A673 (cell line): Measurements from ENCODE around the gene ATXN10. TPM values are rescaled to one million over a fixed set of nuclear protein-coding genes. Genes with fewer than 3 reads are reported as not detected.

Source experiments
- BruUV-seq: library from RNA; stranded (reverse); fragments of 400-500 nt; replicated peaks from 2 replicates; lab custom pipeline; 2021; lab: Mats Ljungman, UMichigan
- CTCF ChIA-PET: fragments of 300-600 bp; sonication (Branson Sonifier 250); formaldehyde crosslinking; loops from one replicate; lab custom pipeline; 2022; ENCODE audit warnings: antibody characterized with exemption; lab: Charles Lee
- POLR2A ChIA-PET: fragments of 300-600 bp; sonication (Branson Sonifier 250); formaldehyde crosslinking; loops from one replicate; lab custom pipeline; 2022; ENCODE audit warnings: antibody characterized with exemption; ENCODE audit not compliant: low non-redundant PET; lab: Charles Lee
- DNase-seq: peaks from one replicate; pipeline ENCODE4 v3.0.0-alpha.2; 2015; ENCODE audit warnings: low spot score
- H3K27ac ChIP-seq: fragments of 200-600 bp; sonication (generic); 2 replicates; pipeline ENCODE4 v1.5.1; 2016; ENCODE audit warnings: mixed run types, low read depth, mild to moderate bottlenecking, mixed read lengths, antibody characterized with exemption, low read length; ENCODE audit not compliant: poor library complexity, severe bottlenecking
- H3K27me3 ChIP-seq: fragments of 200-600 bp; sonication (generic); replicated peaks from 2 replicates; pipeline ENCODE4 v1.6.1; 2017; ENCODE audit warnings: mixed run types, low read depth, mild to moderate bottlenecking, mixed read lengths, antibody characterized with exemption, low read length; ENCODE audit not compliant: insufficient read depth, poor library complexity
- H3K36me3 ChIP-seq: fragments of 200-600 bp; sonication (generic); 2 replicates; pipeline ENCODE4 v1.6.1; 2016; ENCODE audit warnings: mixed run types, mild to moderate bottlenecking, mixed read lengths, antibody characterized with exemption, low read length; ENCODE audit not compliant: insufficient read depth, poor library complexity, severe bottlenecking
- H3K4me1 ChIP-seq: fragments of 200-600 bp; sonication (generic); 2 replicates; pipeline ENCODE4 v1.6.1; 2017; ENCODE audit warnings: mixed run types, mild to moderate bottlenecking, mixed read lengths, antibody characterized with exemption, low read length; ENCODE audit not compliant: insufficient read depth, poor library complexity, severe bottlenecking
- H3K4me3 ChIP-seq: fragments of 200-600 bp; sonication (generic); 2 replicates; pipeline ENCODE4 v1.5.1; 2016; ENCODE audit warnings: low read depth, mixed run types, mild to moderate bottlenecking, mixed read lengths, low read length; ENCODE audit not compliant: poor library complexity, severe bottlenecking
- H3K9me3 ChIP-seq: fragments of 200-600 bp; sonication (generic); 2 replicates; pipeline ENCODE4 v1.6.1; 2016; ENCODE audit warnings: mixed run types, low read depth, mild to moderate bottlenecking, mixed read lengths, antibody characterized with exemption, low read length; ENCODE audit not compliant: poor library complexity, severe bottlenecking
- EZH2 ChIP-seq: fragments of 200-600 bp; sonication (generic); IDR thresholded peaks from 2 replicates; pipeline ENCODE4 v1.6.1; 2017; ENCODE audit warnings: borderline replicate concordance, low read depth, mild to moderate bottlenecking, mixed read lengths, antibody characterized with exemption, low read length; ENCODE audit not compliant: poor library complexity, severe bottlenecking
- intact Hi-C: fragments of 100-400 bp; cut with micrococcal nuclease; formaldehyde crosslinking; loops from one replicate; pipeline ENCODE4 v1.10.0; 2022; ENCODE audit not compliant: unreplicated experiment
- total RNA-seq: library from RNA; stranded (reverse); gene quantifications from 2 replicates; pipeline ENCODE4 v1.2.3, GENCODE V29; 2021
- TF ChIP-seq, protein P1 (sequence below): fragments of 300-800, 200-600 bp; sonication (generic); conservative IDR thresholded peaks from 2 replicates; pipeline ENCODE4 v1.5.1; 2017; ENCODE audit warnings: low read depth, mild to moderate bottlenecking, antibody characterized with exemption, low read length, moderate library complexity, mixed read lengths

ATXN10 gene
- total RNA-seq, 1 experiment from 2014 or later = 294 TPM

DNA sequence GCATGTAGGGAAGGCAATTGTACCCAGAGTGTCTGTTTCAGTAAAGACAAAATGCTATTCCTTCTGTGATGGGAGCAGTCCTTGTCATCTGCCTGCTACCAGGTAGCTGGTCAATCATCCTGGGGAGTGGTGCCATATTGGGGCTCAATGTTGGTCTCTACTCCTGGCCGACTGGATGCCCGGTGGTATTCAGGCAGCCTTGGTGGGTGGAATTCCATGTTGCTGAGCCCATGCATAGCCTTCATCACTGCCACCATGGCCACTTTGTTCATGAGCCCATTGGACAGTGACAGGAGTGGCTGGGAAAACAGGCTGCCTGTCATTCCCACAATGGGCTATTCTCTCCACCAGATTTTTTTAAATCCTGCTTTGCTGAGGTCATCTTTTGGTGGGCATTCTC lies 184.3 kb downstream of the ATXN10 start:
- POLR2A ChIA-PET = interaction anchor here (0.6 kb wide), 1 partner anchor 203 kb away, joined by 3 read pairs; no protein-coding TSS in a partner anchor
- DNase-seq = no peak
- no TSS peak for BruUV-seq
- H3K9me3 ChIP-seq = peaks cover 22% of the 10 kb centered on the region
- no peaks in the 10 kb centered on the region for H3K4me1 ChIP-seq
- intact Hi-C loops = no loop called here
- H3K36me3 ChIP-seq = peaks cover 23% of the 10 kb centered on the region
- H3K4me3 ChIP-seq = no peak overlapping the region
- H3K27me3 ChIP-seq = no peaks in the 10 kb centered on the region
- CTCF ChIA-PET = no interaction called here
- H3K27ac ChIP-seq = no peak overlapping the region
- TF ChIP-seq, protein P1, sequence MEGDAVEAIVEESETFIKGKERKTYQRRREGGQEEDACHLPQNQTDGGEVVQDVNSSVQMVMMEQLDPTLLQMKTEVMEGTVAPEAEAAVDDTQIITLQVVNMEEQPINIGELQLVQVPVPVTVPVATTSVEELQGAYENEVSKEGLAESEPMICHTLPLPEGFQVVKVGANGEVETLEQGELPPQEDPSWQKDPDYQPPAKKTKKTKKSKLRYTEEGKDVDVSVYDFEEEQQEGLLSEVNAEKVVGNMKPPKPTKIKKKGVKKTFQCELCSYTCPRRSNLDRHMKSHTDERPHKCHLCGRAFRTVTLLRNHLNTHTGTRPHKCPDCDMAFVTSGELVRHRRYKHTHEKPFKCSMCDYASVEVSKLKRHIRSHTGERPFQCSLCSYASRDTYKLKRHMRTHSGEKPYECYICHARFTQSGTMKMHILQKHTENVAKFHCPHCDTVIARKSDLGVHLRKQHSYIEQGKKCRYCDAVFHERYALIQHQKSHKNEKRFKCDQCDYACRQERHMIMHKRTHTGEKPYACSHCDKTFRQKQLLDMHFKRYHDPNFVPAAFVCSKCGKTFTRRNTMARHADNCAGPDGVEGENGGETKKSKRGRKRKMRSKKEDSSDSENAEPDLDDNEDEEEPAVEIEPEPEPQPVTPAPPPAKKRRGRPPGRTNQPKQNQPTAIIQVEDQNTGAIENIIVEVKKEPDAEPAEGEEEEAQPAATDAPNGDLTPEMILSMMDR = no peak
- no peak for TF ChIP-seq EZH2

DNA sequence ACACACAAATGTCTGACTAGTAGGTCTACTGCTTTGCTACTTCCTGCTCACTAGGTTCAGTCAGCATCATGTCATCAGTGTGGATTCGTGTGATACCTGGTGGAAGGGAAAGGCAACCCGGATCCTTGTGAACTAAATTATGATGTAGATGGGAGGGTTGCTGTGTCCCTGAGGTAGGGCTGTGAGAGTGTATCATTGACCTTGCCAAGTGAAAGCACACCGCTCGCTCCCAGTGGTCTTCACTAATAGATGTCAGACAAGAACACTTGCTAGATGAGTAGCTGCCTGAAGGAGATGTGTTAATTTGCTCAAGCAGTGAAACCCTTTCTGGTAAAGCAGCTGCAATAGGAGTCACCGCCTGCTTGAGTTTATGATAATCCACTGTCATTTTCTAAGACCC lies 185.9 kb downstream of the ATXN10 start:
- H3K27ac ChIP-seq = no peak overlapping the region
- peaks cover 11% of the 10 kb centered on the region for H3K9me3 ChIP-seq
- DNase-seq = no peak
- BruUV-seq = no TSS peak
- H3K4me1 ChIP-seq = no peaks in the 10 kb centered on the region
- intact Hi-C loops = no loop called here
- ChIA-PET POLR2A (no interaction called here), CTCF (no interaction called here)
- no peak overlapping the region for H3K4me3 ChIP-seq
- no peak for TF ChIP-seq EZH2
- TF ChIP-seq, protein P1 = no peak
- H3K27me3 ChIP-seq = no peaks in the 10 kb centered on the region
- peaks cover 8% of the 10 kb centered on the region for H3K36me3 ChIP-seq

DNA sequence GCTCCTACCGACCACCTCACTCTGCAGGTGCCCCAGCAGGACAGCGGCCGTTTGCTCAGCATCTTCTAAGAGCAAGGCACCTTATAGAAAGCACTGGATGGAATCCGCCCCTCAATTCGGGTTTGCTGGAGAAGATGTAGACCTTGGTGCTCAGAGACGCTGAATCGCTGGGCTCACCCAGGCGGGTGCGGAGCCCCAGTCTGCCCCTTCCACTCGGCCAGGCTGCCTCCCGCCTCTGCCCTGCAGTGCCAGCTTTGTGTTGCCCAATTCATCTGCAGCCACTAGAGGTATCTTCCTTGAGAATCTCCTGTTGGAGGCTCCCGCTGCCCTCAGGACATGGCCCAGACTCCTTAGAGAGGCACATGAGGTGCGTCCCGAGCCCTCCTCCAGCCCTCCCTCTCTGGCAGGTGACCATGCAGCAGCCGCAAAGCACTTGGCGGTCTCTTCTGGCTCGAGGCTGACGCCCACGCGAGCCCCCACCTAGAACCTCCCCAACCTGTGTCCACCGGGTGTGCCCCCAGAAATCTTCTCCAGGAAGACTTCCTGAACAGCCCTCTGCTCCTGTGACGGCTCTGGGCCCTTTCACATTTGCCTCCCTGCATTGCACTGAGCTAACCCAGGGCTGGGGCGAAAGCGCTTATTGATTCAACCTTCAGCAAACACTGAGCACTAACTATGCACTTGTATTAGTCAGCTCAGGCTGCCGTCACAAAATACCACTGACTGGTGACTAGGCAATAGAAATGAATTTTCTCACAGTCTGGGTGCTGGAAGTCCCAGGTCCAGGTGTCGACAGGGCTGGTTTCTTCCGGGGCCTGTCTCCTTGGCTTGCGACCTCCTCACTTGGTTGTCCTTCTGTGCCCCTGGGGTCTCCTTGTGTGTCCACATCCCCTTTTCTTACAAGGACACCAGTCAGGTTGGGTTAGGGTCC lies 187.9 kb downstream of the ATXN10 start:
- Histone ChIP-seq H3K27ac (no peak overlapping the region), H3K27me3 (no peaks in the 10 kb centered on the region), H3K4me1 (no peaks in the 10 kb centered on the region), H3K9me3 (no peaks in the 10 kb centered on the region), H3K36me3 (no peaks in the 10 kb centered on the region), H3K4me3 (no peak overlapping the region)
- DNase-seq = no peak
- CTCF ChIA-PET = no interaction called here
- POLR2A ChIA-PET = no interaction called here
- intact Hi-C loops = loop anchor here (5.0 to 10.0 kb wide), 2 partner anchors 212 to 285 kb away; no protein-coding TSS in a partner anchor
- no TSS peak for BruUV-seq
- TF ChIP-seq, protein P1 = no peak
- no peak for TF ChIP-seq EZH2
